Measurements from ENCODE around the gene TMEM207.
"Not testable (repeated sequence)": the region's sequence is repeated elsewhere in the genome, so short reads cannot be mapped to it uniquely, and the experiment has no call there.

The TMEM207 gene

GRCh38 chr3:190449801-190450200 lies at the start of gene TMEM207:
Gene TMEM207, minus strand, starts transcription at chr3:190449901. Its CDS starts 92 bp downstream, at chr3:190449809.
- no peak for DNase-seq

GRCh38 chr3:190499122-190499521 lies 49.4 kb upstream of the TMEM207 start:
- no peak for DNase-seq

- DNase-seq, result no peak
These were observed 48.6 kb upstream of the TMEM207 start for GRCh38 chr3:190498293-190498692.

GRCh38 chr3:190497811-190498210 lies 48.1 kb upstream of the TMEM207 start:
- DNase-seq, result no peak

DNA sequence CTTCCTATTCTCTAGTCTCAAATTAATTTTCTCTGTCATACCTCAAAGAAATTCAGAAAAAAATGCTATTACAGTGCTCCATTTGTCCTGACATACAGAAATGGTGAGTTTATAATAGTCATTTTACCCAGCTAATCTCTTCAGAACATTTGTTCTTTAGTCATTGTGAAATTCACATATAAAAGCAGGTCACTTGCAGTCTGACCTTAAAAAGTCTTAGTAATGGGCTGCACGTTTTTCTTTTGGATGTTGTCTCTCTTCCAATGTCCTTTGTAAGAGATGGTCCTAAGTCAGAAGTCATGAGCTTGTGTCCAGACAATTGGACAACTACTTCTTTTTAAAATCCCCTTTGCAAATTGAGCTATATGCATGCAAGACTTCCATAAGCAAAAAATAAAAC lies 47.2 kb upstream of the TMEM207 start:
- no peak for DNase-seq

- no peak for DNase-seq
These were observed 46.1 kb upstream of the TMEM207 start for GRCh38 chr3:190495796-190496195.

DNA sequence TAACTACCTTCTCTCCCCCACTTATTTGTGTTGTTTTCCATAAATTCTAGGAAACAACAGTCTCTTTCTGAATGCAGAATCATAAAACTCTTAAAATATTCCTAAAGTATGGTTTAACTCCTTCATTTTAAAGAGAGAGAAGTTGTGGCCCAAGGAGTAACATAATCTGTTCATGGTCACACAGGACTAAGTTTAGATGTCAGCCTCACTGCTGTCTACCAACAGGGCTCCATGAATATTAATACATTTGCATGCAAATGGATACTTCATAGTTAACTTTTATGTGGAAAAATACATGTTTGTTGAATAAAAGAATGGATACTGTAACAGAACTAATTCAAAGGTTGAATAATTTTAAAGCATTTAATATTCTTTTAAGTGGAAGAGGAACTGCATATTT lies 45.7 kb upstream of the TMEM207 start:
- no peak for DNase-seq

DNA sequence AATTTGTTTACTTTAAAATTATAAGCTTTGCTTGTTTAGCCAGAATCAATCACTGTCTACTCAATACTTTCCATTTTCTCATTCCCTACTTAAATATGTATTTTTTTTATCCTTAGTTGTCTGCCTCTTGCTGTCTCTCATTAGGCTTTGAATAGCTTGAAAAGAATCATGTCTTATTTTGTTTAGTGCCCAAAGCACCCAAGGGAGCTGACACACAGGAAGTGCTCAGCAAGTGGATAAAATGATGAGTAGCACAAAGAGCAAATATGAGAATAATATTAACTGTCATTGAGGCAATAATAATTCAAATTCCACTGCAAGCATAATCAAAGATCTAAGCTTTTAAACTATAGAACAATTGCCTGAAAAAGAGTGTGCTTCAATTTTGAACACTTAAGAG lies 45.2 kb upstream of the TMEM207 start:
- no peak for DNase-seq

DNA sequence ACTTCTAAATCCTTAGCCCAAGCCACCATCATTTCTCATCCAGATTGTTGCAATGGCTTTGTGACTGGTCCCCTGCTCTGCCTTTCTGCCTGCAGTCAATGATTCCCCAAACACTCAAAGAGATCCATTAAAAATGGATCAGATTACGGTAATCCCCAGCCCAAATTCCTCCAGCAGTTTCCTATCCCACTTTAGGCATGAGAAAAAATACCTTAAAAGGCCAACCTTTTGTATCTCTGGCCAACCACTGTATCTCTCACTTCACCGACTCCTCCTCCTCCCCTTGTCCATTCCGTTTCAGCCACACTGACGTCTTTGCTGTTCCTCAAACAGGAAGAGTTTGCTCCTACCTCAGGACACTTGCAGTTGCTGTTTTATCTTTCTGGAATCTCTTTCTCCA lies 43.3 kb upstream of the TMEM207 start:
- no peak for DNase-seq

GRCh38 chr3:190492129-190492528 lies 42.4 kb upstream of the TMEM207 start:
- DNase-seq, result no peak

DNA sequence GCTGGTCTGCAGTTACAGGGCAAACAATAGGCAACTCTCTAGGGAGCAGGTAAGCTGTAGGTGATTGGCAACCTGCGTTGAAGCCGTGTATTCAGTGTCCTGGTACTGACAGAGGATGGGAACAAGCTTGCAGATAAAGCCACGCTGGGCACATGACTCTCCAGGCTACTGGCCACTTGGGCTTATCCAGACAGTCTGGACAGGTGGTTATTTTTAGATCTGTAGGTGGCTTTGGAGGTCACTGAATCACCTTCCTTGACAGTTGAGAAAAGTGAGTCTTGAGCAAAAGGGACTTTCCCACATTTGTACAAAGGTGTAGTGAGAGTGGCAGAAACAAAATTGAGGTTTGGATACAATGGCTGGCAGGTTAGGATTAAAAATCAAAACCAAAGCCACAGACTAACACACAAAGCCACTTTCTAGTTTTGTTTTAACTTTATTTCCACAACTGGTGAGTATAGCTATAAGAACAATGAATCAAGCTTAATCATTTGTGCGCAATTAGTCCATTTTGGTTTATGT lies 41.9 kb upstream of the TMEM207 start:
- DNase-seq, result no peak

- no peak for DNase-seq
These were observed 37.4 kb upstream of the TMEM207 start for GRCh38 chr3:190486908-190487607.

DNA sequence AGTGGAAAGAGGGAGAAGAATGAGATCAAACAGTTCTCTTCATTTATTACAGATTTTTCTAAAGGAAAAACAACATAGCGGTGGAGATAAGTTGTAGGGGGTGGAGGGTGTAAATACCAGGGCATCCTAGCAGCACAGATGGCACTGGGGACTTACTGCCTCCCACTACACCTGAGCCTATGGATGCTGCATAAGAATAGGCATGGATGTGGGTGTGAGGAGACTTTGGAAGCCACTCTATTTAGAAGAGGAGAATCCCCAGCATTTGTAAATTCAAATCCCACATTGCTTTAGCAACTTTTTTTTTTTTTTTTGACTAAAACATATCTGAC lies 36.8 kb upstream of the TMEM207 start:
- DNase-seq, result no peak

- peak; percentile 18 for DNase-seq
These were observed 36.3 kb upstream of the TMEM207 start for GRCh38 chr3:190485830-190486532.

DNA sequence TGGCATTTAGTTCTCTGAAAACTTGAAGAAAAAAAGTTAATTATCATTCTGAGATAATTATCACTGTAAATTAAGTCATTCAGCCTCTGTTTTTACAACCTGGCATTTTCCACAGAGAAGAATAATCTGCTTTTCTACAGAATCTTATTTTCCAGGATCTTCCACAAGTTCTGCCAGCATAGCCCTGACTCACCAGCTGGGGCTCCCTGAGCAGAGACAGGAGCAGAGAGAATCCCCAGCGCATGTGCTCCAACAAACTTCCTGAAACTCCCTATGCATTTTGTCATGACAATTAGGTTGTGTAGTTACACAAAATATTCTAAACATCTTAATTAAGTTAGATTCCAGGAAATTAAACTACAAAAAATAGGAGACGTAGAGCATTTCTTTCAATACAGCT lies 32.1 kb upstream of the TMEM207 start:
- DNase-seq, result no peak

DNA sequence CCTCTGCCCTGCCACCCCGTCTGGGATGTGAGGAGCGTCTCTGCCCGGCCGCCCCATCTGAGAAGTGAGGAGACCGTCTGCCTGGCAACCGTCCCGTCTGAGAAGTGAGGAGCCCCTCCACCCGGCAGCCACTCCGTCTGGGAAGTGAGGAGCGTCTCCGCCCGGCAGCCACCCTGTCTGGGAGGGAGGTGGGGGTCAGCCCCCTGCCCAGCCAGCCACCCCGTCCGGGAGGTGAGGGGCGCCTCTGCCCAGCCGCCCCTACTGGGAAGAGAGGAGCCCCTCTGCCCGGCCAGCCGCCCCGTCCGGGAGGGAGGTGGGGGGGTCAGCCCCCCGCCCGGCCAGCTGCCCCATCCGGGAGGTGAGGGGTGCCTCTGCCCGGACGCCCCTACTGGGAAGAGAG lies 23.6 kb upstream of the TMEM207 start:
- DNase-seq, result not testable (repeated sequence)

DNA sequence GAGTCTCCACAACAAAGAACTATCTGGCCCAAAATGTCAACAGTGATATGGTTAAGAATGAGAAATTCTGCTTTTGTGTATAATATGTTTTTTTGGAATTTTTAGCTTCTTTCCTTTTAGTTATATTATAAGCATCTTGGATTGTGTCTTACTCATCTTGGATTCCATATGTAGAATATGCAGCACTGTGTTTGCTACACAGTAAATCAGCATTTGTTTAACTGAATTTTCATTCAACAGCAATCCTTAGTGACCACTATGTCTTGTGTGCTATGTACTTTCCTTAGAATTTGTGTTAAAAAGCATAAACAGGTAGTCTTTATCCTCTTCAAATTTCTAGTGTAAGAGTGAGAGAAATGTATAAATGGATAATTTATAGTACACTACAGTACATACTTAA lies 18.2 kb upstream of the TMEM207 start:
- DNase-seq, result no peak

DNA sequence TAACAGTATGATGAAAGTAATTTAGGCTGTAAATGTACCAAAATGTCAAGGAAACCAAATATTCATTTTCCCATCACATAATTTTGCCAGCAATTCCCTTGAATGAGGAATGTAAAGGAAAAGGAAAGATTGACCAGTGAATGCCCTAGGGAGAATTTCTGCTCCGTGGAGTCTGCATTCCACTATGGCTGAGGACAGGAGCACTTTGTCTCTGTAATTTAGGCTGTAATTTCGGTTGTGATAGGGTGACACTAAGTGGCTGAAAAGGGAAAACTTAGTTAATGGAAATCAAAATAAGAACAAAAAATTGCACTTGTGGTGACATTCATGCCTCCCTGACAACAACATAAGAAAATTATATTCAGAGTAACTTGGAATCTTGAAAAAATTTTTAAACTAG lies 8.3 kb upstream of the TMEM207 start:
- DNase-seq, result no peak

GRCh38 chr3:190456770-190457169 lies 7.1 kb upstream of the TMEM207 start:
- DNase-seq, result no peak

DNA sequence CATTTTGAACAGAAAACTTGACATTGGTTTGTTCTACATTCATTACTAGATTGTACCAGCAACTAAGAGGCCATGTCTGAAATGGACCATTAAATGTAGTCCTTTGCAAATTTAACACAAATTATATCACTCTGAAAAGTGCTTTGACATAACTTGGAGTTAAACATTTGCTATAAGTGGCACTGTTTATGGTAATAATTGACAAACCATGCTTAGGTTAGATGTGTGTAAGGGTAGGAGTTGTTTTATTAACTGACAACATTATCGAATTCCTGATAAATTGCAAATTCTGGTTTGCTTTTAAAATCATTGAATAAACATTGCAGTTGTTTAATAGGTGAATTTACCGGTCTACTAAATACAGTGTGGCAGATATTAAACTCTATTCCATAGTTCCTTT lies 6.1 kb upstream of the TMEM207 start:
- DNase-seq, result no peak

- no peak for DNase-seq
These were observed 1.4 kb downstream of the TMEM207 start for GRCh38 chr3:190448256-190448655.

DNA sequence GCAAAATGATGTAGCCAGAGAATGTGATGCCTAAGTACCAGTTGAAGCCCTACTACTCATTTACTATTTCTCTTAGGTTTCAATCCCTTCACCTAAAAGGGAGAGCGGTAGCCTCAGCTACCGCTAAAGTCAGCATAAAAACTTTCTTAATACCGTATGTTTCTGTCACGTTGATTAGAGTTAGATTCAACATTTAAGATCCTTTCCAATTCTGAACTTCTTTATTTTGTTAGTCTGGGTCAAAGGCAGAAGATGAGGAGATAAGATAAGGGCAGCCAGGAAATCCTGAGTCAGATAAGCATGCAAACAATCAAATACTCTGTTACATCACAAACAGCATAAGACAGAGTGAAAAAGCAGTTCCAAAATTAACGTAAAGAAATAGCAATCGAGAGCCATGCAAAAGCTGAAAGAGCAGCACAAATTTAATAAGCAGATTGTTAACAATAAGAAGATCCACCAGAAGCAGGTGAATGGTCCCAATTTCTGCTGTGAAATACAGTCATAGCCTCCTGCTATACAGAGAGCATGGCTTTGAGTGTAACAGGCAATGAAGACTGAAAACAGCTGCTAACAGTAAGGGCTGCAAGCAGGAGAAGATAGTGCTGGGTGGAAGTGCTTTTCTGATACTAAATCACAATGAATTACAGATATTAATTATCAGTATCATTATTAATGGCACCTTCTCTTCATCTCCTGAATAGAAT lies 3.0 kb downstream of the TMEM207 start:
- no peak for DNase-seq

DNA sequence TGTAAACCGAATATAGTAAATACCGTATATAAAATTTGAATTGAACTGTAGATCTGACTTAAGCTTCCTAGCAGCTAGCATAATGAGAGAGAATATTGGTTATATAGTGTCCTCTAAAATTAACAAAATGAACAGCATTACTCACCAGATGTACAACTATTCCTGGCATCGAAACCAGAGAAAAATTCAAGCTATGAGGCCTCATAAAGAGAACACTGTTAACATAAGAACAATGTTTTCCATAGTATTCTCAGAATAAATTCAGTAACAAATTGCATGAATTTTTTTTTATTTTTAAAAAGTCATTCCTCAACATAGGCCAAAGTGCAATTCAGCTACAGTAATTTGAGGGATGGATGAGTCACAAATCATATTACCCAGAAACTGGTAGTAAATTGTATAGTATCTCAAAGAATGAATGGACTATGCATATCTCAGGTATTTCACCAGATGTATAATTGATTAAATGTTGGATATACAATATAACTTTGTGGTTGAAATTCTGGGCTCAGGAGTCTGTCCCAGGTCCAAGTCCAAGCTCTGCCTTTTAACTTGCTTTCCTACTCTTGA lies 5.0 kb downstream of the TMEM207 start:
- no peak for DNase-seq

DNA sequence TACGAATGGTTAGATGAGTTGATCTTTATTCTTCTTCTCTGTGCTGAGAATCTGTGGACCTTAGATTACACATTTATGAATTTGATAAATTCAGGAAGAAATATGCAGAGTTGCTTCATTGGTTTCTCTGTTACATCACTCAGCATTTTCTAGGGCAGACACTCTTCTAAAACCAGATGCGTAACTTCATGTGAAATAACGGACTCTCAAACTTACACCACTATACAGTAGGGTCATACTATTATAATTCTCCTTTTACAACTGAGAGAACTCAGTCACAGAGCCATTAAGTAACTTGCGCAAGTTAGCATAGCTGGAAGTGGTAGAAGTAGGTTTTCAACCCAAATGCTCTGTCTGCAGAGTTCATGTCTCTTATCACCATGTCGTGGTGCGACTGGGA lies 5.7 kb downstream of the TMEM207 start:
- DNase-seq, result no peak

Measured in GDM1 (cell line).